LHCN-M2 (cell line): ENCODE measurements around the gene LRPAP1. TPM values are rescaled to one million over a fixed set of nuclear protein-coding genes. Genes with fewer than 3 reads are reported as not detected.

ENCODE experiments used
- DNase-seq: peaks from one replicate; pipeline ENCODE4 v3.0.0-alpha.2; 2012; ENCODE audit warnings: low read depth
- total RNA-seq: library from RNA; depleted of rRNA; stranded (reverse); fragments of >200 nt; gene quantifications from 2 replicates; pipeline ENCODE4 v1.2.3, GENCODE V29; 2014

The LRPAP1 gene
- total RNA-seq, 1 experiment from 2014 or later, result 211 TPM

DNA sequence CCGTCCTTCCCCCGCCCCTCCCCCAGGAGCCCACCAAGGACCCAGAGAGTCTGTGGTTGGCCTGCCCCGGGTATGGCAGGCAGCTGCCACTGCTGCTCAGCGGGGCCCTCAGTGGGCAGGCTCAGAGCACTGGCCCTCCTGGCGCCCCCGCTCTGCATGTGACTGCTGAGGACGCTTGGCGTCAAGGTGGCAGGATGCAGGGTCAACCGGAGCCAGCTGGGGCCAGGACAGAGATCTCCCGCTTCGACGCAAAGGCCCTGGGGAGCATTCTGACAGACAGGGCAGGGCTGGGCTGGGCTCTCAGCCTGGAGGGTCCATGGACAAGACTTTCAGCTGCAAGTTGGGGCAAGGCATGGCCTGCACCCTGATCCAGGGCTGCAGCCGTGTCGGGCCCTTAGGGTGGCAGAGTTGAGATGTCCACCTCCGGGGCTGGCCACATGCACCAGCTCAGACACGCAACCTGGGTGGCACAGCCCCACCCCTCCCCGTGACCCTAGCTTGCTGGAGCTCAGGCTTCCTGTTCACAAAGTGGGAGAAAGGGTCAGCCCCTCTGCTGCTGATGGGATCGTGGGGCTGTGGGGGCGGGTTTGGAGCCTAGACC, 30.3 kb downstream of the LRPAP1 start:
- no peak for DNase-seq

DNA sequence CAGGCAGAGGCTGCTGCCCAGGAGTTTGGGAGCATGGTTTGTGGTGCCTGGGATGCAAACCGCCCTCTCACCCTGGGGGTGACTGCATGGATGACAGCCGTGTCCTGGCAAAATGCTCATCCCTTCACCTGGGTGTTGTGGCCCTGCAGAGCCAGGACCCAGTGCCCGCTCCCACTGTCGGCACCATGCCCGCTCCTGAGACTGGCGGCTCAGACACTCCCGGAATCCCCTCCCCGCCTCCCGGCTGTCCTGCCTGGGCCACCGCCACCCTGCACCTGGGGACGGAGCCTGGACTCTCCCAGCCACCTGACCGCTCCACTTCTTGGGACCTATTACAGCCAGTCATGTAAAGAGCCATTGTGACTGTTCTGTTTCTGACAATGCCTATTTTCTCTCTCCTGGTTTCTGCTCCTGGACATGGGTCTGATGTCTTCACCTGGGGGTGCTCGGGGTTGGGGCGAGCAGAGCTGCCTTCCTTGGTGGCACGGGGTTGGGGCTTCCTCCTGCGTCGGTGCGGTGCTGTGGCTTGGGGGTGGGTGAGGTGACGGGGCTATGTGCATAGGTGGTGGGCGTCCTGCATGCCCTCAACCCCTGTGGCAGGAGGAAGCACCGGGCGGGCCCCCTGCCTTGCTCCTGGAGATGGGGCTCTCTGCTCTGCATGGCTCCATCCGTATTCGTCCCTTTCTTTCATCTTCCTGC, 30.9 kb downstream of the LRPAP1 start:
- DNase-seq, result no peak

DNA sequence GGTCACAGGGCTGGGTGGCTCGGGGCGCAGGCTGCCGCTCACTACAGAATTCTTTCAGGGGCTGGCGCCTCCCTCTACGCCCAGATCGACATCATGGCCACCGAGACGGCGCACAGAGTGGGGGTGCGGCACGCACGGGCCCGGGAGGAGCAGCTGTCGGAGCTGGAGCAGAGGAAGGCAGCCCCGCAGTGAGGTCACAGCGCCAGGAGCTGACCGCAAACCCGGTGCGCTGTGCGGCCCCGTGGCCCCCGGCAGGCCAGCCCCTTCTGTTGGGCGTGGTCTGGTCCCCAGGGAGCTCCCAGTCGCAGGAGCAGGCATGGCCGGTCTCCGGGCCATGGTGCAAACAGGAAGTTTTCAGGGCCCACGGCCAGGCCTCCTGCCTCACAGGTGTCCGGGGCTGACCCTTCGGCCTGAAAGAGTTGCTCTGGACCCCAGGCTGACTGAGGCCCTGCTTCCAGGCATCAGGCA, 31.6 kb downstream of the LRPAP1 start:
- DNase-seq, result no peak

DNA sequence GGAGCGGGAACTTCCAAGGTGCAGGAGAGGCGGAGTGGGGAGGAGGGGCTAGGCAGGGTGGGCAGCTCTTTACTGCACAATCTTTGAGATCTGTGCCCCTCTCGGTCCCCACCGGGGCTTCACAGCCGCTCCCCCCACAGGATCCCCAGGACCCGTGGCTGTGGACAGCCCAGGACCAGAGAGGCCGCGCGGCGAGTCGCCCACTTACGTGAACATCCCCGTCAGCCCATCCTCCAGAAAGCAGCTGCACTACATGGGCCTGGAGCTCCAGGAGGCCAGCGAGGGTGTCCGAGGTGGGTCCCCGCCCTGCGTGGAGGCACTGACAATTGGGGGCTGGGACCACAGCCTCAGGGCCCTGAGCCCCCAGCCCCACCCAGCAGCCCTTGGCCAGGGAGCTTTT, 32.1 kb downstream of the LRPAP1 start:
- no peak for DNase-seq

DNA sequence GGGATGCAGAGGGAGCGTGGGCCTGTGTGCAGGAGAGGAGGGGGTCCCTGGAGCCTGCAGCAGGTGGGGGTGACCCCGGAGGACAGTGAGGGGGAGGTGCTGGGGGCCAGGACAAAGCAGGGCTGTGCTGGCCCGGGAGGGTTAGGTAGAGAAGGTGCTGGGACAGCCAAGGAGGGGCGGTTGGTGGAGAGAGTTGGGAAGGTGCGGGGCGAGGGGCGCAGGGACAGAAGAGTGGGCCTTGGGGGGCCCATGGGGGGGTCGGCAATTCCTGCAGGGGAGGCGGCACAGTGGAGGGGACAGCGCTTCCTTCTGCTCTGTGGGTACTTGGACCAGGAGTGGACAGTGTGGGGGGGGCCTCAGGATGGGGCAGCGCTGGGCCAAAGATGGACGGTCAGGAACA, 32.5 kb downstream of the LRPAP1 start:
- no peak for DNase-seq

DNA sequence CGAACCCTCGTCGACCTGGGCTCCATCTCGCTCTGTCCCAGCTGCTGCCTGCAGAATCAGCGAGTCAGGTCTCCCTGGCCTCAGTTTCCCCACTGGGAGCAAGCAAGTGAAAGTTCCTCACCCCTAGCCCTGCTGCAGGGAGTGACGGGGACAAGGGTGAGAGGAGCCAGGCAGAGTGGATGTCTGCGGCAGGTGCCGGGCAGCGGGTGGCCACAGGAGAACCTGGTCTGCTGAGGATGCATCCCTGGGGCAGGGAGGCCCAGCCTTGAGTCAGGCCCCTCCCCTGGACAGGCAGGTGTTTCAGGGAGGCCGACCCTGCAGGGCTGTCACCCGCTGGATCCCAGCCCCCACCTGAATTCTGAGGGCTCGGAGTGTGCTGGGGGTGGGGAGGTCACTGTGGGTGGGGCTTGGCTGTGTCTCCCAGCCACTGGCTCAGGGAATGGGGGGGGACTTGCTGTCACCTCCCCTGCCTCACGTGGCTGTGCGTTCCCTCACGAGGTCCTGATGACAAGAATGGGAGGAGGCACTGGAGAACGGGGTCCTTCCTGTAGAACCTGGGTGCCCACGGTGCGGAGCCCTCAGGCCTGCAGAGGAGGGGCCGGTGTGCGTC, 33.2 kb downstream of the LRPAP1 start:
- no peak for DNase-seq

DNA sequence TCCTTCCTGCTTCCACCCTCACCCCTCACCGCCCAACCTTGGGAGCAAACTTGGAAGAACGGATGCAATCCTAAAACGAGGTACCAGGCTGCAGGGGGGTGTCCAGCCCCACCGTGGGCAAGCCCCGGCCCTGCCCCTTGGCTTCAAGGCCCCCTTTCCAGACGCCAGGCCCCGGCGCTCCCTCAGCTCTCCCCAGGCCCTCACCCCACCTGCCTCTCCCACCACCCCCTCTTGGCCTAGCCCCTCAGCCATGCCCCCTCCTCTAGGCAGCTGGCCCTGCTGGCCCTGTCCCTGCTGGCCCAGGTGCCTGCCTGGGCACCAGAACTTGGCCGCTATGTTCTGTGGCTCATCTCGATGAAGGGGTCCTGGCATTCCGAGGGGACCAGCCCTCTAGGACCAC, 33.8 kb downstream of the LRPAP1 start:
- DNase-seq, result no peak

DNA sequence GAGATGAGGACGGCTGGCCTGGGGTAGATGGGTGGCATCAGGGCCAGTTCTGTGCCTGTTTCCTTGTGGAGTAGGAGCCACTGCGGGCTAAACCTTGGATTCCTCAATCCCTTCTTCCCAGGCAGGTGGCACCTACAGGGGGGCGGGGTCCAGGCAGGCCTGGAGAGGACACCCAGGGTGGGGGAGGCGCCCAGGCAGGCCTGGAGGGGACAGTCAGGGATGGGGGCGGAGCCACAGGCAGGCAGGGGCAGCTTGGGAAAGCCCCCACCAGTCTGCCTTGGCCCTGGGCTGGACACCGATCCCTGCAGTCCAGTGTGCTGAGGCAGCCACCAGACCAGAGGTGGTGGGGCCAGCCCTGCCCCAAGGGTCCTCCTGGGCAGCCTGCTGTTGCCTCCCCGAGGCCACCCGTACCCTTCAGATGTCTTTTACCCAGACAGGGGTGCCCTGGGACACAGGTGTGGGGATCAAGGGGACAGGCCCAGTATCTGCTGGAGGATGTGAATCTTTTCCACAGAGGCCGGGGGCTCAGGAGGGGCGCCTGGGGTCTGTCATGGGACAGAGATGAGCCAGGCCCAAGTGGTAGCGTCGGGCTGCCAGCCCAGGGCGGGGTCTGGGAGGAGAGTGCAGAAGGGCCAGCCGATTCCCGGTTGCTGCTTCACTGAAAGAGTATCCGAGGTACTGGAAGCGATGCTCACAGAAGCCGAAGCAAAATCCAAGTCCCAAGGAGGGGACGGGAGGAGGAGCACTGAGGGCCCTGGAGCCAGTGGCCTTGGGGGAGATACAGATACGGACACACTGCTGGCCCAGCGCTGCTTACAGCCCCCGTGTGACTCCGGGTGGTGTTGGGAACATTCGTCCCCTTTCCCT, 34.5 kb downstream of the LRPAP1 start:
- no peak for DNase-seq

DNA sequence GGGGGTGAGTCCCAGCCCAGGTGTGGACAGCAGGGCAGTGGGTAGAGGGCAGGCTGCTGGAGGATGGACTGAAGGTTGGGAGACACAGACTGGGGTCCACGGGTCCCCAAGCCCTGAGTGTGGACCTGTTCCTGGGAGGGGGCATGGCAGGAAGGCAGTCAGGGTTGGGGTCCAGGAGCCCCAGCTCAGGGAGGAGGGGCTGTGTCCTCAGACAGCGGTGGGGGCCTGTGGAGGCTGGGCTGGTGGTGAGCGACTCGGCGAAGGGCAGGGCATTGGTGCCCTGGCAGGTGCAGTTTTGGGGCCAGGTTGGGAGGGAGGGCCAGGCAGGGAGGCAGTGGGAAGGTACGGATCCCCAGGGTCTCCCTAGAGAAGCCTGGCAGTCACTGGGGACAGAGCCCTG, 35.1 kb downstream of the LRPAP1 start:
- DNase-seq, result no peak

DNA sequence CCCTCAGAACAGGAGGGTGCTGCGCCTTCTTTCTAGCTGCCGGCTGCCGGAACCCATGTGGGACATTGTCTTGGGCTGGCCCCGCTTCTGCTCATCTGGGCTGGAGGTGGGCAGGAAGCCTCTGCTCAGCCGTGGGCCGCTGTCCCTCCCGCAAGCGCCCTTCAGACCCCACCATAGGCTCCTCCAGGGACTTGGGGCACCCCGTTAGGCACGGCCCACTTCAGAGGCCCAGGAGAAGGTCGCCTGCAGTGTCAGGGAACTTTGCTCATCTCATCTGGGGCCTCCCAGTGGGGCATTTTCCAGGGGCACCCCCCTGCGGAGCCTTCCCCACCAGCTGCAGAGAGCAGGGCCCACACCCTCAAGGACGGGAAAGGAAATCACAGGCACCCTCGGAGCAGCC, 36.2 kb downstream of the LRPAP1 start:
- no peak for DNase-seq

DNA sequence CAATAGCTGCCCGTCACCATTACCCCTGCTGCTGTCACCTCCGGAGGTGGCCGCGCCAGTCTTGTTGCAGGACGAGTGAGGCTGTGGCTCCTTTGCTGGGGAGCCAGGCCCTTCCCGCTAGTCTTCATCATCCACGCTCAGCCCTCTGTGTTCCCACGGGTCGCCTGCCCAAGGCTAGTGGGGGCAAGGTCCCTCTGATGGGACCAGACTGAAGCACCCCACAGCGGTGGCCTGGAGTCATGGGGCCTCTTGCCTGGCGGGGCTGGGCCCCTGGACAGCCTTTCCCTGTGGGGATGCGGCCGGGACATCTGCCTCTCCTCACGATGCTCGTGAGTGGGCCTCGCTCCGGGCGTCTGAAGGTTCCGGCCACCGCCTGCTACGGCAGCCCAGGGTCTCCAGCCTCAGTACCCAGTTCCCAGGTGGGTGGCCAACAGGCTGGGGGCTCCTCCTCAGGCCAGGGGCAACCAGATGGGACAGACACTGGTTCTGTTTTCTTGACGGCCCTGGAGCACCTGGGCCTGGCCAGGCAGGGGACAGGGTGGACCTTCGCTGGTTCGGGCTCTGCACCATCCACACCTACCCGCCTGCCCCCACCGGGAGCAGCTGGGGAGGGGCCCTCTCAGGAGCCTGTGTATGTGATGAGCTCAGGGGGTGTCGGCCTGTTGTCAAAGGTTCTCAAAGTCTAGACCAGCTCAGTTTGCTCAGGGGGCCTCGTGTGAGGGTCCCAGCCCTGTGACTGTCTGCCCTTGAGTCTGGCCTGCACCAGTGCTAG, 36.8 kb downstream of the LRPAP1 start:
- DNase-seq, result no peak

DNA sequence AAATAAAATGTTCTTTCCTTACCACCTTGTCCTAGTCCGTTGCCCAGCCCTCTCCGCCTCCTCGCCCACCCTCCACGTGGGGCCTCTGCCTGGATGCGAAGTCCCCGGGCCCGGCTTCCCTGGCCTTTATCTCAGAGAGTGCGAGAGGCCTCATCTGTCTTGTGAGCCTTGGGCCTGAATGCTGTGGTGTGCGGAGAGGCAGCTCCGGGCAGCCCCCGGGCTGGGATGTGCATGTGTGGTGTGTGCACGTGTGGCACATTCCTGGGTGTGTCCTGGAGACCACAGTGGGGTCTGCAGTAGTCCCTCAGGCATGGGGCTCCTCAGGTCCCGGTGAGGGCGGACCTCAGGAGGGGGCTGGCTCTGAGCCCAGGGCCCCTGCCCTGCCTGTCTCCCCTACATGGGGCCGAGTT, 37.8 kb downstream of the LRPAP1 start:
- no peak for DNase-seq

DNA sequence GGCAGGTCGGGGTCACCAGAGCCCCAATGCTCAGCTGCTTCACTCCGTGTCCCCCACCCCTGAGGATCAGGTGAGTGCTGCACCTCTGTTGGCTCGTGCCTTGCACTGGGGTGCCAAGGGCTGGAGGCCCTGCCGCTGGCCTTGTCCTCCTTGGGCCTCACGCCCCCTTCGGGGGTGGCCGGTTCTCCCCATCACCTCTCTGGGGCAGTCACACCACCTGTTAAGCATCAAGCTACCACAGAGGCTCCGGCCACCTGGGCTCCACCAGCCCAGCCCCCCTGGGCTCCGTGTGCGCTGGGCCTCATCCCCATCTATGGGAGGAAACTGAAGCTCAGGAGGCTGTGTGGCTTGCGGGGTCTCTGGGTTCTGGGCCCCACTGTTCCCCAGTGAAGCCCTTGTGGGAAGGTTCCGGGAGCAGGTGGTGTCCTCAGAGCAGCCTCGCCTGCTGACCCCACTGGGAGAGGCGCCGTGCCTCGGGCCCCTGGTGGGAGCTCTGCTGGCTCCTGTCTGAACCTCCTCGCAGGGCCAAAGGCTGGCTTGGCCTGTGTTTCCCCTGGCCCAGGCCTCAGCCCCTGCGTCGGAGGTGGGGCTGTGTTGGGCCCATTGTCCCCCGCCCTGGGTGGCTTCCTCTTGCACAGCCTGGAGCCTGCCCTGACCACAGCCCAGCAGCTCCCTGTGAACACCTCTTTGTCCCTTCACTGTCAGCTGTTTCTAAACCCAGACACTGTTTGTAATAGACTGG, 38.3 kb downstream of the LRPAP1 start:
- DNase-seq, result no peak

DNA sequence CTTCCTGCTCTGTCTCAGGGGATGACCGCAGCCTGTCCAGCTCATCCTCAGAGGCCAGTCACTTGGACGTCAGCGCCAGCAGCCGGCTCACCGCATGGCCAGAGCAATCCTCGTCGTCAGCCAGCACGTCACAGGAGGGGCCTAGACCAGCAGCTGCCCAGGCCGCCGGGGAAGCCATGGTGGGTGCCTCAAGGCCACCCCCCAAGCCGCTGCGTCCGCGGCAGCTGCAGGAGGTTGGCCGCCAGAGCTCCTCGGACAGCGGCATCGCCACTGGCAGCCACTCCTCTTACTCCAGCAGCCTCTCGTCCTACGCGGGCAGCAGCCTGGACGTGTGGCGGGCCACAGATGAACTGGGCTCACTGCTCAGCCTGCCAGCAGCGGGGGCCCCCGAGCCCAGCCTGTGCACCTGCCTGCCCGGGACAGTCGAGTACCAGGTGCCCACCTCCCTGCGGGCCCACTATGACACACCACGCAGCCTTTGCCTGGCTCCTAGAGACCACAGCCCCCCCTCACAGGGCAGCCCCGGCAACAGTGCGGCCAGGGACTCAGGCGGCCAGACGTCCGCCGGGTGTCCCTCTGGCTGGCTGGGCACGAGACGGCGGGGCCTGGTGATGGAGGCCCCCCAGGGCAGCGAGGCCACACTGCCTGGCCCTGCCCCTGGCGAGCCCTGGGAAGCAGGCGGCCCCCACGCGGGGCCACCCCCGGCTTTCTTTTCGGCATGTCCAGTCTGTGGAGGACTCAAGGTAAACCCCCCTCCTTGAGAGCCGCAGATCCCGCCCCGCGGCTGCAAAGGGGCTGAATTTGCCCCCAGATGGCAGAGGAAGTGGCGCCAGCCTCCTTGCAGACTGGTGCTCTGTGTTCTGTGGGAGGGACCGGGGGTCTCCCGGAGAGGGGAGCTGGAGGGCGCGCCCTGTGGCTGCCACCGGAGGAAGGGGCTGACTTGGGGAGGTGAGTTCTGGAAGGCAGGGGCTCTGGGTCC, 39.2 kb downstream of the LRPAP1 start:
- DNase-seq, result peak; percentile 92

DNA sequence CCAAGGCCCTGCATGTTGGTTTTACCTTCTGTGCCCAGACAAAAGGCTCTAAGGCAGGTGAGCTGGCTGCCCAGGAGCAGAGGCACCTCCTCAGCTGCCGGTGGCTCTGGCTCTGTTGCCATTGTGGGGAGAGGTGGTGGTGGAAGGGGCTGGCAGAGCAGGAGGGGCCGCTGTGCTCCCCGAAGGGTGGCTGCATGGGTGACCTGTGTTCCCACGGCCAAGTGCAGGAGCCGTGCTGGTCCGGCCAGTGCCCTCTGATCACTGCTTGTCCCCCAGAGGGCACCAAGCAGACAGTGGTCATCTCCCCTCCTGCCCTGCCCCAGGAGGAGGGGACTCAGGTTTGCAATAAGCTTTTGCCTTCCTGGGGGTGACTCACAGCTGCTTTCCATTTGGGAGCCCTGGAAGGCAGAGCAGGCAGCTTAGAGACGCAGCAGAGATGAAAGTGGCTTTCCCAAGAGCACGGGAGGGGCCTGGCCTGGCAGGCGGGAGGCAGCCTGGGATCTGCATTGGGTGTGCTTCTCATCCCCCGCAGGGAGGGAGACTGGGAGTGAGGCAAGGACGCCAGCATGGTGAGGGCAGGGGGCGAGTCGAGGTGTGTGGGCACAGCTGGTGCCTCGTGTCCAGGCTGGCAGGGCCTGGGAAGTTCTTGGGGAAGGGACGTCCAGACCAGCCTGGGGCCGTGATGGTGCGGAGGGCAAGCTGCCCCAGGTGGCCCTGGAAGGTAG, 40.4 kb downstream of the LRPAP1 start:
- DNase-seq, result peak; percentile 89

DNA sequence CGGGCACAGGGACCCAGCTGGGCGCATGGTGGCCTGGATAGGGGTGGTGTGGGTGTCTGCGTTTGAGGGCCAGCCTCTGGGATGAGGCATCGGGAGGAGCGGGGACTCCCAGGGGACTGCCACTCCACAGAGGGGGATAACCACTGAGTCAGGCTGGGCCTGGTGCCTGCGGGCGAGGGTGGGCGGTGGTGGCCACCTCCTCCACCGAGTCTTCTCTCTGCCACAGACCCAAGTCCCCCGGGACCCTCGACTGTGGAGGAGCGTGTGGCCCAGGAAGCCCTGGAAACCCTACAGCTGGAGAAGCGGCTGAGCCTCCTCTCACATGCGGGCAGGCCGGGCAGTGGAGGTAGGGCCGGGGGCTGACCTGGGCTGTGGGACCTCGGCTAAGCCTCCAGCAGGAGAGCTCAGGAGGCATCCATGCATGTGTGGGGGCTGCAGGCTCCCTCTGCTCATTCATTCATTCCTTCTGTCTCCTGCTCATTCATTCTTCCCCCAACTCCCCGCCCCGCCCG, 42.7 kb downstream of the LRPAP1 start:
- peak; percentile 21 for DNase-seq

DNA sequence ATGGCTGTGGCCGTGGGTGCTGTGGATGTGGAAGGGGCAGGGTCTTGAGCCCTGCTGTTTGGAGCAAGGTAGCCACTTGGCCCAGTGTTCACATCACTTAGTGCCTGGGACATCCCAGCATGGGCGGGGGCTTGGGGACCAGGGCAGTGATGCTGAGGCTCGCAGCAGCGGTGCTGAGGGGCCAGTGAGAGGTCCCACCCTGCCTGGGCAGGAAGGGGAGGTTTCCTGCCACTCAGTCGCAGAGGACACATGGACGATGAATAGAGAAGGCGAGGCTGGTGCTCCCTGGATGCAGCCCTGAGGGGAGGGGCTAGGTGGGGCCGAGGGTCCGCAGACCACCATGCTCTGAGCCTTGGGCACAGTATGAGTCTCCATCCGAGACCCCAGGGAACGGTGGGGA, 43.4 kb downstream of the LRPAP1 start:
- DNase-seq, result no peak

DNA sequence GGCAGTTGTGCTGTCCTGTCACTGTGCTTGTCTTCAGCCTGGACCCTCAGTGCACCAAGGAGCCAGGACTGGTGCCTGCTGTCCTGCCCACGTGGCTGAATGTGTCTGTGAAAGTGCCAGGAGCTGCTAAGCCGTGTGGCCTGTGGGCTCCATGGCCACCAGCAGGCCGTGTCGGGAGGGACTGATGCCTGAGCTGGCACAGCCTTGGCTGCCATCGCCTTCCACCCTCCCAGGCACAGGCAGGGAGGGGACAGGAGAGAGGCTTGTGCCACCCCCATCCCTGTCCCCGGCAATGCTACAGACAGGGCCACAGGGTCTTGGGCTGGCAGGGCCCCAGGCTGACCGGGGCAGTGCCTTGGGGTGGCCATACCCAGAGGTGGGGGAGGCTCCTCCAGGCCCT, 44.4 kb downstream of the LRPAP1 start:
- DNase-seq, result no peak
